NK-92 treated with Interleukin-12 subunit alpha and Interleukin-12 subunit beta, amount 100 ng/mL, for 24 hours (cell line): ENCODE results near the gene ITPR3.

Source experiments
- DNase-seq: peaks from one replicate; lab custom pipeline; 2025; lab: John Stamatoyannopoulos, UW

The ITPR3 gene

GRCh38 chr6:33670086-33670660 lies 49.1 kb downstream of the ITPR3 start:
- no peak for DNase-seq

- DNase-seq = no peak
Observed at GRCh38 chr6:33670971-33671743, 50.0 kb downstream of the ITPR3 start.

- DNase-seq = no peak
Observed at GRCh38 chr6:33671744-33672072, 50.6 kb downstream of the ITPR3 start.

GRCh38 chr6:33672808-33673207 lies 51.7 kb downstream of the ITPR3 start:
- no peak for DNase-seq

GRCh38 chr6:33673851-33674250 lies 52.7 kb downstream of the ITPR3 start:
- no peak for DNase-seq

- DNase-seq = no peak
Observed at GRCh38 chr6:33675968-33676367, 54.8 kb downstream of the ITPR3 start.

- DNase-seq = no peak
Observed at GRCh38 chr6:33676416-33677142, 55.5 kb downstream of the ITPR3 start.

- DNase-seq = no peak
Observed at GRCh38 chr6:33677143-33677660, 56.1 kb downstream of the ITPR3 start.

- DNase-seq = no peak
Observed at GRCh38 chr6:33677689-33678088, 56.6 kb downstream of the ITPR3 start.

GRCh38 chr6:33678233-33678931 lies 57.3 kb downstream of the ITPR3 start:
- DNase-seq = no peak

- no peak for DNase-seq
Observed at GRCh38 chr6:33678932-33679490, 57.9 kb downstream of the ITPR3 start.

GRCh38 chr6:33679761-33680160 lies 58.6 kb downstream of the ITPR3 start:
- no peak for DNase-seq

GRCh38 chr6:33682341-33682740 lies 61.2 kb downstream of the ITPR3 start:
- no peak for DNase-seq

GRCh38 chr6:33683051-33683571 lies 62.0 kb downstream of the ITPR3 start:
- DNase-seq = no peak

GRCh38 chr6:33683576-33684427 lies 62.7 kb downstream of the ITPR3 start:
- DNase-seq = no peak

GRCh38 chr6:33684428-33684896 lies 63.3 kb downstream of the ITPR3 start:
- no peak for DNase-seq

GRCh38 chr6:33684983-33685382 lies 63.9 kb downstream of the ITPR3 start:
- DNase-seq = no peak

GRCh38 chr6:33685411-33686224 lies 64.5 kb downstream of the ITPR3 start:
- DNase-seq = no peak

- no peak for DNase-seq
Observed at GRCh38 chr6:33686225-33686924, 65.3 kb downstream of the ITPR3 start.
